Measurements from ENCODE around the gene PLIN4. TPM values are rescaled to one million over a fixed set of nuclear protein-coding genes. Genes with fewer than 3 reads are reported as not detected.

Gene PLIN4
- total and polyA plus RNA-seq, 9 of the 15 experiments (the other 6 are each of a cell fraction or from before 2014, with no cell fraction given) = 0.04 to 0.16 (median 0.07) TPM; not detected in 3

DNA sequence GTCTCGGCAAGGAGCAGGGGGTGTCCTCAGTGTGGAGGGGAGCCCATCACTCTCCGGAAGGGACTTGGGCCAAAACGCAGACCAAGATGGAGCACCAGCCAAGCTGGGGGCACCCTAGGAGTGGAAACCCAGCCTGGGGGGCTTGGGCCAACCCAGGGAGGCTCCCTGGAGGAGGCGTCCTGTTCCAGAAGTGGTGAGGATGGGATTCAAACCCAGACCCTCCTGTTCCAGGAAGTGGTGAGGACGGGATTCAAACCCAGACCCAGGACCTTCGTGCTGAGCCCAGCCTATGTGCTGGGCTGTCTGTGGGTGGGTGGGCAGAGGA lies 848 bp upstream of the PLIN4 start (continued):
- TF ChIP-seq, protein P1, sequence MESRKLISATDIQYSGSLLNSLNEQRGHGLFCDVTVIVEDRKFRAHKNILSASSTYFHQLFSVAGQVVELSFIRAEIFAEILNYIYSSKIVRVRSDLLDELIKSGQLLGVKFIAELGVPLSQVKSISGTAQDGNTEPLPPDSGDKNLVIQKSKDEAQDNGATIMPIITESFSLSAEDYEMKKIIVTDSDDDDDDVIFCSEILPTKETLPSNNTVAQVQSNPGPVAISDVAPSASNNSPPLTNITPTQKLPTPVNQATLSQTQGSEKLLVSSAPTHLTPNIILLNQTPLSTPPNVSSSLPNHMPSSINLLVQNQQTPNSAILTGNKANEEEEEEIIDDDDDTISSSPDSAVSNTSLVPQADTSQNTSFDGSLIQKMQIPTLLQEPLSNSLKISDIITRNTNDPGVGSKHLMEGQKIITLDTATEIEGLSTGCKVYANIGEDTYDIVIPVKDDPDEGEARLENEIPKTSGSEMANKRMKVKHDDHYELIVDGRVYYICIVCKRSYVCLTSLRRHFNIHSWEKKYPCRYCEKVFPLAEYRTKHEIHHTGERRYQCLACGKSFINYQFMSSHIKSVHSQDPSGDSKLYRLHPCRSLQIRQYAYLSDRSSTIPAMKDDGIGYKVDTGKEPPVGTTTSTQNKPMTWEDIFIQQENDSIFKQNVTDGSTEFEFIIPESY (CRISPR knock-in tag; IDR thresholded peaks at IDR 0.05) = no peak
- TF ChIP-seq PPARD (CRISPR knock-in tag; IDR thresholded peaks at IDR 0.05) = no peak
- TF ChIP-seq TBL1XR1 (IDR thresholded peaks at IDR 0.05; ENCODE audit: low read length in 2 of 2) = no peak
- TF ChIP-seq CBX8 (IDR thresholded peaks at IDR 0.05; ENCODE audit: borderline replicate concordance, extremely low read depth, low read depth, low read length, poor library complexity, severe bottlenecking) = no peak
- TF ChIP-seq RBM15 (IDR thresholded peaks at IDR 0.05; ENCODE audit: insufficient read depth, low read length) = no peak
- TF ChIP-seq ZNF354B (CRISPR knock-in tag; IDR thresholded peaks at IDR 0.05) = no peak
- TF ChIP-seq KLF13 (tag; IDR thresholded peaks at IDR 0.05; ENCODE audit: borderline replicate concordance, low read depth) = no peak
- TF ChIP-seq, protein P2, sequence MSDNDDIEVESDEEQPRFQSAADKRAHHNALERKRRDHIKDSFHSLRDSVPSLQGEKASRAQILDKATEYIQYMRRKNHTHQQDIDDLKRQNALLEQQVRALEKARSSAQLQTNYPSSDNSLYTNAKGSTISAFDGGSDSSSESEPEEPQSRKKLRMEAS (CRISPR knock-in tag; IDR thresholded peaks at IDR 0.05) = no peak
- no peak for TF ChIP-seq RBM17 (IDR thresholded peaks at IDR 0.05; ENCODE audit: borderline replicate concordance, low read depth, low read length)
- no peak for TF ChIP-seq DACH1 (IDR thresholded peaks at IDR 0.05; ENCODE audit: partially characterized antibody)
- no peak for TF ChIP-seq MXI1 (IDR thresholded peaks at IDR 0.05; ENCODE audit: low read depth, low read length)
- no peak for TF ChIP-seq PCBP1 (IDR thresholded peaks at IDR 0.05; ENCODE audit: low read depth, low read length, poor library complexity, severe bottlenecking)
- no peak for TF ChIP-seq SREBF2 (CRISPR knock-in tag; IDR thresholded peaks at IDR 0.05)
- TF ChIP-seq FUS (optimal IDR thresholded peaks at IDR 0.05; ENCODE audit: low read depth, low read length) = no peak
- no peak for TF ChIP-seq ZBTB17 (CRISPR knock-in tag; IDR thresholded peaks at IDR 0.05)
- TF ChIP-seq, protein P3, sequence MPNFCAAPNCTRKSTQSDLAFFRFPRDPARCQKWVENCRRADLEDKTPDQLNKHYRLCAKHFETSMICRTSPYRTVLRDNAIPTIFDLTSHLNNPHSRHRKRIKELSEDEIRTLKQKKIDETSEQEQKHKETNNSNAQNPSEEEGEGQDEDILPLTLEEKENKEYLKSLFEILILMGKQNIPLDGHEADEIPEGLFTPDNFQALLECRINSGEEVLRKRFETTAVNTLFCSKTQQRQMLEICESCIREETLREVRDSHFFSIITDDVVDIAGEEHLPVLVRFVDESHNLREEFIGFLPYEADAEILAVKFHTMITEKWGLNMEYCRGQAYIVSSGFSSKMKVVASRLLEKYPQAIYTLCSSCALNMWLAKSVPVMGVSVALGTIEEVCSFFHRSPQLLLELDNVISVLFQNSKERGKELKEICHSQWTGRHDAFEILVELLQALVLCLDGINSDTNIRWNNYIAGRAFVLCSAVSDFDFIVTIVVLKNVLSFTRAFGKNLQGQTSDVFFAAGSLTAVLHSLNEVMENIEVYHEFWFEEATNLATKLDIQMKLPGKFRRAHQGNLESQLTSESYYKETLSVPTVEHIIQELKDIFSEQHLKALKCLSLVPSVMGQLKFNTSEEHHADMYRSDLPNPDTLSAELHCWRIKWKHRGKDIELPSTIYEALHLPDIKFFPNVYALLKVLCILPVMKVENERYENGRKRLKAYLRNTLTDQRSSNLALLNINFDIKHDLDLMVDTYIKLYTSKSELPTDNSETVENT (CRISPR knock-in tag; IDR thresholded peaks at IDR 0.05) = no peak
- no peak for TF ChIP-seq IRF2 (CRISPR knock-in tag; IDR thresholded peaks at IDR 0.05)
- TF ChIP-seq E2F3 (CRISPR knock-in tag; IDR thresholded peaks at IDR 0.05) = no peak
- TF ChIP-seq PURB (CRISPR knock-in tag; IDR thresholded peaks at IDR 0.05; ENCODE audit: low read depth) = no peak
- no peak for TF ChIP-seq ZKSCAN3 (CRISPR knock-in tag; IDR thresholded peaks at IDR 0.05)
- no peak for TF ChIP-seq GABPB2 (CRISPR knock-in tag; conservative IDR thresholded peaks at IDR 0.05)
- TF ChIP-seq, protein P4, sequence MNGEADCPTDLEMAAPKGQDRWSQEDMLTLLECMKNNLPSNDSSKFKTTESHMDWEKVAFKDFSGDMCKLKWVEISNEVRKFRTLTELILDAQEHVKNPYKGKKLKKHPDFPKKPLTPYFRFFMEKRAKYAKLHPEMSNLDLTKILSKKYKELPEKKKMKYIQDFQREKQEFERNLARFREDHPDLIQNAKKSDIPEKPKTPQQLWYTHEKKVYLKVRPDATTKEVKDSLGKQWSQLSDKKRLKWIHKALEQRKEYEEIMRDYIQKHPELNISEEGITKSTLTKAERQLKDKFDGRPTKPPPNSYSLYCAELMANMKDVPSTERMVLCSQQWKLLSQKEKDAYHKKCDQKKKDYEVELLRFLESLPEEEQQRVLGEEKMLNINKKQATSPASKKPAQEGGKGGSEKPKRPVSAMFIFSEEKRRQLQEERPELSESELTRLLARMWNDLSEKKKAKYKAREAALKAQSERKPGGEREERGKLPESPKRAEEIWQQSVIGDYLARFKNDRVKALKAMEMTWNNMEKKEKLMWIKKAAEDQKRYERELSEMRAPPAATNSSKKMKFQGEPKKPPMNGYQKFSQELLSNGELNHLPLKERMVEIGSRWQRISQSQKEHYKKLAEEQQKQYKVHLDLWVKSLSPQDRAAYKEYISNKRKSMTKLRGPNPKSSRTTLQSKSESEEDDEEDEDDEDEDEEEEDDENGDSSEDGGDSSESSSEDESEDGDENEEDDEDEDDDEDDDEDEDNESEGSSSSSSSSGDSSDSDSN (IDR thresholded peaks at IDR 0.05; ENCODE audit: borderline replicate concordance in 1 of 2, low read depth in 2 of 2, low read length in 2 of 2) = no peak
- no peak for TF ChIP-seq RBBP5 (IDR thresholded peaks at IDR 0.05; ENCODE audit: borderline replicate concordance, insufficient read depth, low read length, poor library complexity, severe bottlenecking)
- no peak for TF ChIP-seq ZFP1 (CRISPR knock-in tag; IDR thresholded peaks at IDR 0.05)

Measured in K562 (cell line).